ENCODE results near the gene MCC. TPM values are rescaled to one million over a fixed set of nuclear protein-coding genes. Genes with fewer than 3 reads are reported as not detected.
A peak's percentile ranks its signal among the peaks of the same experiment; 100 is the strongest.

The MCC gene
- total RNA-seq = 1 to 10 TPM; 2.6 to 8.3 (median 6.3) TPM
- total RNA-seq (2013) = 5.7 TPM
- total RNA-seq = 4.0 to 27.9 (median 10.3) reads per million in 29 experiments

DNA sequence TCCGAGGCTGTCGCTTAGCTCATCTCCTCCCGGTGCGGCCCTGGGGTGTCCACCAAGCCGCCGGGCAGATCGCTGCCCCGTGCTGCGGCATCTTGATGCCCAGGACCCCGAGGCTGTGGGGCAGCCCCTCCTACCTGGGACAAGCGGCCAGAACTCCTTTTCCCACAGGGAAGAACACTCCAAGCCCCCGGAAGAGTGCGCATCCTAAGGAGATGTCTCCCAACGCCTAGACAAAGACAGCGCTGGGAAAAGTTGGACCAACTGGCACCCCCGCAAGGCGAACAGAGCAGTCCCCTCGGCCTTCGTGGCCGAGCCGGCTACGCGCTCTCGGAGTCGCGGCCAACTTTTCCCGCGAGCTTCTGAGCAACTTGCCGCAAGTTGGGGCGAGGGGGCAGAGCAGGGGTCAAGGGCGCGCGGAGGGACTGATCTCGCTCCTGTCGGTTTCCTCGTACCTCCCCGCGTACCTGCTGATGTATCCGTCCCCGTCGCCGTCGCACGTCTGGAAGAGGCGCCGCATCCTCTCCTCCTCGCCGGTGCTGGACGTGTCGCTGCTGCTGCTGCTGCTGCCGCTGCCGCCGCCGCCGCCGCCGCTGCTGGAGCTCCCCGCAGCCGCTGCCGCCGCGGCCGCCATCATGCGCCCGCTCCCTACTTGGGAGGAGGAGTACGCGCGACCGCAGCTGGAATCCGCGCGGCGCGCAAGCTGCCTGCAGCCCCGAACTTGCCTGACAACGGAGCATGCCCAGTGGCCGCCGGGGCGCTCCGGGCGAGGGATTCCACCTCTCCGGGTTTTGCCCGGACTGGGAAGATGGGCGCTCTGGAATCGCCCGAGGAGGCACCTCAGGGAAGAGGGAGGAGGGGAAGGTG, at the start of gene MCC:
MCC (minus strand) TSS at position 673 of the 864 bp plus-strand sequence.
- ChIA-PET POLR2A (no interaction called here), CTCF (no interaction called here)
- peak; percentile 56 to 81 (median 72) for ATAC-seq (replicated peaks in 1 of 4)
- H3K9me3 Mint-ChIP-seq = peaks cover 7 to 20% (median 9%) of the 10 kb centered on the region in 3 donors
- H3K27me3 Mint-ChIP-seq = peaks cover 70 to 77% of the 10 kb centered on the region in 2 donors
- Histone ChIP-seq H3K27me3 (replicated peaks in 1 of 2; ENCODE audit: control insufficient read depth in 2 of 2, extremely low read depth in 1 of 2, insufficient read depth in 2 of 2, low read length in 1 of 2) (peaks cover 25 to 38% of the 10 kb centered on the region in 2 experiments), H3K9me3 (peaks cover 2% of the 10 kb centered on the region), H3K4me1 (ENCODE audit: control insufficient read depth in 1 of 2, extremely low read depth in 1 of 2, insufficient read depth in 2 of 2, low read length in 2 of 2) (peaks cover 5 to 18% of the 10 kb centered on the region in 2 experiments), H3K4me3 (ENCODE audit: control insufficient read depth in 1 of 2, extremely low read depth in 1 of 2, low read length in 1 of 2) (peak within 1 kb of the TSS; percentile 52 to 77), H3K36me3 (ENCODE audit: control insufficient read depth in 2 of 2, extremely low read depth in 1 of 2, insufficient read depth in 1 of 2, low read length in 1 of 2) (no peaks in the 10 kb centered on the region), H3K27ac (ENCODE audit: low read length) (no peak within 1 kb of the TSS)
- peak within 1 kb of the TSS; percentile 72 to 82 (median 73) for H3K4me3 Mint-ChIP-seq
- peak in 19 of 35 experiments; percentile 4 to 52 (median 15) for DNase-seq
- WGBS (ENCODE audit: insufficient coverage) = 5% methylated on average over 86 of the region's 86 CpGs
- H3K4me1 Mint-ChIP-seq = peaks cover 10 to 25% (median 20%) of the 10 kb centered on the region in 3 donors
- H3K36me3 Mint-ChIP-seq = peaks cover 11% of the 10 kb centered on the region
- no peak within 1 kb of the TSS for H3K27ac Mint-ChIP-seq

DNA sequence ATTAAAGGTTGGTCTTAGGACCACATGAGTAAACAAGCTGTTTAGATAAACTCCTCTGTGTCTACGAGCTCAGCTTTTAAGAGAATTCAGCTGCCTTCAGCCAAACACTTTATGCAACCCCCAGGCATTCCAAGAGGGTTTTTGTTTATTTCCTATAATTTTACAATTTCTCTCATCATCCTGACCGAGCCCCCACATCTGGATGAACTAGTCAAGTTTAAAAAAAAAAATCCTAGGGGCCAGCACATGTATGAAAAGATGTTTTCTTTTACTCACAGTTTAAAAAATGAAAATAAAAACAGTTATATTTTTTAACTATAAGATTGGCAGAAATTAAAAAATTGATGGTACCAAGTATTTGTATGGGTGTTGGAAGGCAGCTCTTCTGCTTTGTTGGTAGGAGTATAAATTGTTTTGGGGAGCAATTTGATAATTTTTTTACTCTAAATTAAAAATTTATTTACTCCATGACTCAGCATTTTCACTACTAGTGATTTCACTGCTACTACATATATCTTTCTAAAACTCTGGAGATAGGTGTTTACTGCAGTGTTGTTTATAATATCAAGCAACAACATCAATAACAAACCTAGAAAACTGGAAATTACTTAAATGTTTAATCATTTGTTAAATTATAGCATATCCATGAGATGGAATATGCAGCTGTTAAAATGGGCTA, 43.4 kb upstream of the MCC start:
- H3K27me3 Mint-ChIP-seq = no peaks in the 10 kb centered on the region
- no peaks in the 10 kb centered on the region for H3K27me3 ChIP-seq (replicated peaks in 1 of 2; ENCODE audit: control insufficient read depth in 2 of 2, extremely low read depth in 1 of 2, insufficient read depth in 2 of 2, low read length in 1 of 2)
- CTCF ChIA-PET = no interaction called here
- H3K27ac Mint-ChIP-seq = no peak overlapping the region
- H3K4me3 ChIP-seq (ENCODE audit: control insufficient read depth in 1 of 2, extremely low read depth in 1 of 2, low read length in 1 of 2) = no peak overlapping the region
- no peak for DNase-seq
- no CpG with 5 or more reads among the region's 2 CpGs for WGBS (ENCODE audit: insufficient coverage)
- peaks cover 4 to 12% (median 4%) of the 10 kb centered on the region in 3 donors for H3K9me3 Mint-ChIP-seq
- H3K36me3 ChIP-seq (ENCODE audit: control insufficient read depth in 2 of 2, extremely low read depth in 1 of 2, insufficient read depth in 1 of 2, low read length in 1 of 2) = peaks cover 0 to 34% of the 10 kb centered on the region in 2 donors
- no peak overlapping the region for H3K27ac ChIP-seq (ENCODE audit: low read length)
- POLR2A ChIA-PET = interaction anchor here in 1 of 2 donors (0.5 kb wide), 1 partner anchor 10 kb away, joined by 8 read pairs; no protein-coding TSS in a partner anchor
- H3K9me3 ChIP-seq = peaks cover 8% of the 10 kb centered on the region
- peaks cover 48% of the 10 kb centered on the region for H3K36me3 Mint-ChIP-seq
- no peaks in the 10 kb centered on the region for H3K4me1 ChIP-seq (ENCODE audit: control insufficient read depth in 1 of 2, extremely low read depth in 1 of 2, insufficient read depth in 2 of 2, low read length in 2 of 2)
- no peak overlapping the region for H3K4me3 Mint-ChIP-seq
- ATAC-seq (replicated peaks in 1 of 4) = no peak
- peaks cover 0 to 4% (median 4%) of the 10 kb centered on the region in 3 donors for H3K4me1 Mint-ChIP-seq

DNA sequence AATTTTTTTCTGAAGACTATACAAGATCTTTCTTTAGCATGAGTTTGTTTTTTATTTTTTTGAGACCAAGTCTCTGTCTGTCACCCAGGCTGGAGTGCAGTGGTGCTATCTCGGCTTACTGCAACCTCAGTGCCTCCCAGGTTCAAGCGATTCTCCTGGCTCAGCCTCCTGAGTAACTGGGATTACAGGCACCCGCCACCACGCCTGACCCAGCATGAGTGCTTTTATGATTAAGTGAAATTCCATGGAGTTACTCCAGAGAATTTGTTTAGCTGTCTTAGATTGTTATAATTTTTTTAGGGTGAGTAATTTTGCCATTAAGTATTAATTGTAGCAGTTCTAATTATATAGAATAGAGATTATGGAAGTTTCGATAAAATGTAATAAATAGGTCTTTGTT, 39.5 kb upstream of the MCC start:
- H3K4me3 ChIP-seq (ENCODE audit: control insufficient read depth in 1 of 2, extremely low read depth in 1 of 2, low read length in 1 of 2) = no peak overlapping the region
- peaks cover 24 to 28% (median 28%) of the 10 kb centered on the region in 3 donors for H3K4me1 Mint-ChIP-seq
- H3K36me3 Mint-ChIP-seq = peaks cover 34% of the 10 kb centered on the region
- POLR2A ChIA-PET = interaction anchor here in 1 of 2 donors (0.6 kb wide), 1 partner anchor 616 kb away, joined by 3 read pairs; no protein-coding TSS in a partner anchor
- WGBS (ENCODE audit: insufficient coverage) = 93% methylated on average over 3 of the region's 5 CpGs
- peaks cover 4 to 12% (median 4%) of the 10 kb centered on the region in 3 donors for H3K9me3 Mint-ChIP-seq
- H3K27ac ChIP-seq (ENCODE audit: low read length) = no peak overlapping the region
- peaks cover 0 to 9% of the 10 kb centered on the region in 2 donors for H3K36me3 ChIP-seq (ENCODE audit: control insufficient read depth in 2 of 2, extremely low read depth in 1 of 2, insufficient read depth in 1 of 2, low read length in 1 of 2)
- CTCF ChIA-PET = no interaction called here
- no peak overlapping the region for H3K27ac Mint-ChIP-seq
- H3K4me3 Mint-ChIP-seq = no peak overlapping the region
- peaks cover 0 to 23% of the 10 kb centered on the region in 2 experiments for H3K4me1 ChIP-seq (ENCODE audit: control insufficient read depth in 1 of 2, extremely low read depth in 1 of 2, insufficient read depth in 2 of 2, low read length in 2 of 2)
- H3K27me3 ChIP-seq (replicated peaks in 1 of 2; ENCODE audit: control insufficient read depth in 2 of 2, extremely low read depth in 1 of 2, insufficient read depth in 2 of 2, low read length in 1 of 2) = no peaks in the 10 kb centered on the region
- ATAC-seq (replicated peaks in 1 of 4) = no peak
- no peak for DNase-seq
- H3K9me3 ChIP-seq = peaks cover 8% of the 10 kb centered on the region
- H3K27me3 Mint-ChIP-seq = no peaks in the 10 kb centered on the region

DNA sequence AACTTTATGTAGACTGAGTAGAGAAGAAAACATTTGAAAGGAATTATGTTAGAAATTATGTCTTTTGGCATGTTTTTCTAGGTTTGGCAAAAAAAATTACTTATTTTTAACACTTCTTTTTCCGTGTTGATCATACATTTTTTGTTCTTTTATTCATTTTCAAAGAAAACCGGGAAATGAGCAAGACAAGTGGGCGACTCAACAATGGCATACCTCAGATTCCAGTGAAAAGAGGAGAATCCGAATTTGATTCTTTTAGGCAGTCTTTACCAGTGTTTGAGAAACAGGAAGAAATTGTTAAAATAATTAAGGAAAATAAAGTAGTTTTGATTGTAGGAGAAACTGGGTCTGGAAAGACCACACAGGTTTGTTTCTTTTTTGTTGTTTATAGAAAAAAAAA, 38.2 kb upstream of the MCC start:
- Mint-ChIP-seq H3K4me1 (peaks cover 31 to 40% (median 39%) of the 10 kb centered on the region in 3 donors), H3K9me3 (peaks cover 4 to 12% (median 4%) of the 10 kb centered on the region in 3 donors), H3K4me3 (no peak overlapping the region), H3K27me3 (no peaks in the 10 kb centered on the region), H3K27ac (no peak overlapping the region), H3K36me3 (peaks cover 28% of the 10 kb centered on the region)
- DNase-seq = no peak
- Histone ChIP-seq H3K27ac (ENCODE audit: low read length) (no peak overlapping the region), H3K4me1 (ENCODE audit: control insufficient read depth in 1 of 2, extremely low read depth in 1 of 2, insufficient read depth in 2 of 2, low read length in 2 of 2) (peaks cover 0 to 24% of the 10 kb centered on the region in 2 experiments), H3K4me3 (ENCODE audit: control insufficient read depth in 1 of 2, extremely low read depth in 1 of 2, low read length in 1 of 2) (no peak overlapping the region), H3K27me3 (replicated peaks in 1 of 2; ENCODE audit: control insufficient read depth in 2 of 2, extremely low read depth in 1 of 2, insufficient read depth in 2 of 2, low read length in 1 of 2) (no peaks in the 10 kb centered on the region), H3K9me3 (peaks cover 6% of the 10 kb centered on the region), H3K36me3 (ENCODE audit: control insufficient read depth in 2 of 2, extremely low read depth in 1 of 2, insufficient read depth in 1 of 2, low read length in 1 of 2) (peaks cover 0 to 8% of the 10 kb centered on the region in 2 donors)
- CTCF ChIA-PET = no interaction called here
- no peak for ATAC-seq (replicated peaks in 1 of 4)
- no CpG with 5 or more reads among the region's 4 CpGs for WGBS (ENCODE audit: insufficient coverage)
- POLR2A ChIA-PET = interaction anchor here in 1 of 2 donors (0.8 kb wide), 1 partner anchor 9 kb away, joined by 5 read pairs; no protein-coding TSS in a partner anchor

DNA sequence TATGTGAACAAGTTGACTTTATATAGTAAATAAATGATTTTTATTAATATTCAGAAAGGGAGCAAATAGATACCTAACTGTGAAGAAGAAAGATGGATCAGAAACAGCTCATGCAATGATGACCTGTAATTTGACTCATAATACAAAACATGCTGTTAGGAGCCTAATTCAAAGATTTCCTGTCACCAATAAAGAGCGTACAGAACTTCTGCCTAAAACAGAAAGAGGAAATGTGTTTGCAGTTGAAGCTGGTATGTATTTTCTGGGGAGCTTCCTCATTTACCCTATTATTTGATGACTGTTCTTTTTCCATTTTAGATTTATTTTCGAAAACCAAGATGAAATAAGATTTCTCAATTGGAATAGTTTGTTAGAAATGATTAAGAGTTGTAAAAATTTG, 36.7 kb upstream of the MCC start:
- H3K36me3 ChIP-seq (ENCODE audit: control insufficient read depth in 2 of 2, extremely low read depth in 1 of 2, insufficient read depth in 1 of 2, low read length in 1 of 2) = peaks cover 0 to 6% of the 10 kb centered on the region in 2 donors
- H3K9me3 Mint-ChIP-seq = peaks cover 0 to 3% (median 0%) of the 10 kb centered on the region in 3 donors
- peaks cover 44 to 53% (median 53%) of the 10 kb centered on the region in 3 donors for H3K4me1 Mint-ChIP-seq

More for the DNA sequence above, 36.7 kb upstream of the MCC start:
- ChIA-PET CTCF (interaction anchor here in 1 of 2 donors (0.7 to 0.8 kb wide), 2 partner anchors 14 to 548 kb away, joined by 3 read pairs; partner anchors contain the start of gene DCP2), POLR2A (interaction anchor here in 1 of 2 donors (0.6 kb wide), 1 partner anchor 559 kb away, joined by 5 read pairs; no protein-coding TSS in a partner anchor)
- WGBS (ENCODE audit: insufficient coverage) = no CpG with 5 or more reads among the region's 2 CpGs
- Mint-ChIP-seq H3K27ac (peak overlapping the region; percentile 57 to 68), H3K27me3 (no peaks in the 10 kb centered on the region), H3K36me3 (peaks cover 24% of the 10 kb centered on the region), H3K4me3 (peak overlapping the region in 1 of 3 donors; percentile 32)
- Histone ChIP-seq H3K27ac (ENCODE audit: low read length) (peak overlapping the region; percentile 27), H3K4me1 (ENCODE audit: control insufficient read depth in 1 of 2, extremely low read depth in 1 of 2, insufficient read depth in 2 of 2, low read length in 2 of 2) (peaks cover 0 to 26% of the 10 kb centered on the region in 2 experiments), H3K9me3 (no peaks in the 10 kb centered on the region), H3K27me3 (replicated peaks in 1 of 2; ENCODE audit: control insufficient read depth in 2 of 2, extremely low read depth in 1 of 2, insufficient read depth in 2 of 2, low read length in 1 of 2) (no peaks in the 10 kb centered on the region), H3K4me3 (ENCODE audit: control insufficient read depth in 1 of 2, extremely low read depth in 1 of 2, low read length in 1 of 2) (no peak overlapping the region)
- peak in 1 of 35 experiments; percentile 40 for DNase-seq
- peak; percentile 60 to 80 (median 69) for ATAC-seq (replicated peaks in 1 of 4)
